Ascending aorta (tissue), 2 donors: ENCODE results near the gene ANAPC13. TPM values are rescaled to one million over a fixed set of nuclear protein-coding genes. Genes with fewer than 3 reads are reported as not detected.
A peak's percentile ranks its signal among the peaks of the same experiment; 100 is the strongest.

Experiments
- DNase-seq, 2 donors: peaks; one replicate each; pipeline ENCODE4 v3.0.0-alpha.2; 2019; ENCODE audit warnings: low spot score in 2 of 2
- H3K27ac ChIP-seq, 2 donors: fragments of 200-600 bp; sonication (generic); one replicate each; pipeline ENCODE4 v1.5.1; 2016 to 2017; ENCODE audit warnings: mild to moderate bottlenecking in 1 of 2
- H3K27me3 ChIP-seq: fragments of 200-600 bp; sonication (generic); one replicate; pipeline ENCODE4 v1.5.1; 2017
- H3K36me3 ChIP-seq, 2 donors: fragments of 200-600 bp; sonication (generic); one replicate each; pipeline ENCODE4 v1.5.1; 2016
- H3K4me1 ChIP-seq, 2 donors: fragments of 200-600 bp; sonication (generic); one replicate each; pipeline ENCODE4 v1.5.1; 2016 to 2017; ENCODE audit warnings: mild to moderate bottlenecking in 1 of 2
- H3K4me3 ChIP-seq, 2 donors: fragments of 200-600 bp; sonication (generic); one replicate each; pipeline ENCODE4 v1.5.1; 2016 to 2017; ENCODE audit warnings: mild to moderate bottlenecking in 1 of 2
- H3K9me3 ChIP-seq, 2 donors: fragments of 200-600 bp; sonication (generic); one replicate each; pipeline ENCODE4 v1.5.1; 2016
- intact Hi-C: fragments of 100-400 bp; cut with DNase I; formaldehyde crosslinking; loops from one replicate; pipeline ENCODE4 v1.15.1; 2023
- total RNA-seq: library from RNA; depleted of rRNA; stranded (reverse); fragments of >200 nt; gene quantifications from one replicate; pipeline ENCODE4 v1.1.0, GENCODE V29; 2016
- TF ChIP-seq, protein P1 (sequence below), 3 experiments: fragments of 200-600 bp in 2 of 3; fragments of 450-650 bp in 1 of 3; sonication (generic) in 2 of 3; IDR thresholded peaks; one replicate each; pipeline ENCODE4 v1.5.1; 2016 to 2019; ENCODE audit warnings: antibody characterized with exemption in 3 of 3, mild to moderate bottlenecking in 1 of 3, moderate library complexity in 1 of 3

The ANAPC13 gene
- total RNA-seq, 1 donor from 2014 or later: 17.0 TPM

DNA sequence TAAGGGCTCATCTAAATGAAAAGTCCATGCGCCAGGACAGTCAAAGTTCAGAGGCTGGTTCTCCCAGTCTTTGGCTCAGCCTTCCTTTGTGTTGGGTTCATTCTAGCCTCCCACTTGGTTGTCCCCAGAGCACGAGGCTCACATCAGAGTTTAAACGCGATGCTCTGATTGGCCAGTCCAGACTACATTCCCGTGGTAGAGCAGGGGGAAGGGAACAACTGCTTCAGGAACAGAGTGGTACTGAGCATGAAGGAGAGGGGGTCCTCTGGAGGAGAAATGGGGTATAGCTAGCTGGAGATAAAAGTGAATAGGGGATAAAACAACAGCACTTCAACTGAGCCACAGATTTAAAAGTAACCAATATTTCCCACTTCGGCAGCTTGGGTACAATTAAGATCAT, 32.2 kb downstream of the ANAPC13 start:
- intact Hi-C loops: no loop called here
- H3K4me3 ChIP-seq: no peak overlapping the region
- H3K36me3 ChIP-seq: no peaks in the 10 kb centered on the region
- H3K4me1 ChIP-seq: no peaks in the 10 kb centered on the region
- DNase-seq: no peak
- no peak overlapping the region for H3K27ac ChIP-seq
- no peaks in the 10 kb centered on the region for H3K9me3 ChIP-seq
- no peaks in the 10 kb centered on the region for H3K27me3 ChIP-seq
- TF ChIP-seq, protein P1, sequence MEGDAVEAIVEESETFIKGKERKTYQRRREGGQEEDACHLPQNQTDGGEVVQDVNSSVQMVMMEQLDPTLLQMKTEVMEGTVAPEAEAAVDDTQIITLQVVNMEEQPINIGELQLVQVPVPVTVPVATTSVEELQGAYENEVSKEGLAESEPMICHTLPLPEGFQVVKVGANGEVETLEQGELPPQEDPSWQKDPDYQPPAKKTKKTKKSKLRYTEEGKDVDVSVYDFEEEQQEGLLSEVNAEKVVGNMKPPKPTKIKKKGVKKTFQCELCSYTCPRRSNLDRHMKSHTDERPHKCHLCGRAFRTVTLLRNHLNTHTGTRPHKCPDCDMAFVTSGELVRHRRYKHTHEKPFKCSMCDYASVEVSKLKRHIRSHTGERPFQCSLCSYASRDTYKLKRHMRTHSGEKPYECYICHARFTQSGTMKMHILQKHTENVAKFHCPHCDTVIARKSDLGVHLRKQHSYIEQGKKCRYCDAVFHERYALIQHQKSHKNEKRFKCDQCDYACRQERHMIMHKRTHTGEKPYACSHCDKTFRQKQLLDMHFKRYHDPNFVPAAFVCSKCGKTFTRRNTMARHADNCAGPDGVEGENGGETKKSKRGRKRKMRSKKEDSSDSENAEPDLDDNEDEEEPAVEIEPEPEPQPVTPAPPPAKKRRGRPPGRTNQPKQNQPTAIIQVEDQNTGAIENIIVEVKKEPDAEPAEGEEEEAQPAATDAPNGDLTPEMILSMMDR (IDR thresholded peaks at IDR 0.05): no peak

DNA sequence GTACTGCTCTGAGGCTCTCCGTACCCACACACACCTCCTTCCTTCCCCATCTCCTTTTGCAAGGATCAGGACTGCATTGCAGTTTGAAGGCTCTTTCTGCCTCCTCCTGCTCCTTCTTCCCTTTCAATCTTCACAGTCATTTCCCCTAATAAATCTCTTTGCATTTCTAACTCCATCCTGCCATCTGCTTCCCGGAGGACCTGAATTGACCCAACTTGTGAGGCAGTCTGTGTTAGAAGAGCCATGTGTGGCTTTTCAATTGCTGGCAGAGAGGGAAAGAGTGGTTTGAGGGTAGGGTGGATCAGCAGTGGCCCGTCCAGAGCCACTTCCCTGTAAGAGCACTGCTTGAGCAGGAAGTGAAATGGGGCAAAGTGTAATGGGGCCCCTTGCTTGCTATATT, 35.8 kb downstream of the ANAPC13 start:
- no peak overlapping the region for H3K27ac ChIP-seq
- H3K27me3 ChIP-seq: no peaks in the 10 kb centered on the region
- H3K4me1 ChIP-seq: peaks cover 0 to 13% of the 10 kb centered on the region in 2 donors
- H3K36me3 ChIP-seq: no peaks in the 10 kb centered on the region
- intact Hi-C loops: no loop called here
- DNase-seq: no peak
- H3K9me3 ChIP-seq: no peaks in the 10 kb centered on the region
- no peak overlapping the region for H3K4me3 ChIP-seq
- TF ChIP-seq, protein P1 (IDR thresholded peaks at IDR 0.05): no peak

DNA sequence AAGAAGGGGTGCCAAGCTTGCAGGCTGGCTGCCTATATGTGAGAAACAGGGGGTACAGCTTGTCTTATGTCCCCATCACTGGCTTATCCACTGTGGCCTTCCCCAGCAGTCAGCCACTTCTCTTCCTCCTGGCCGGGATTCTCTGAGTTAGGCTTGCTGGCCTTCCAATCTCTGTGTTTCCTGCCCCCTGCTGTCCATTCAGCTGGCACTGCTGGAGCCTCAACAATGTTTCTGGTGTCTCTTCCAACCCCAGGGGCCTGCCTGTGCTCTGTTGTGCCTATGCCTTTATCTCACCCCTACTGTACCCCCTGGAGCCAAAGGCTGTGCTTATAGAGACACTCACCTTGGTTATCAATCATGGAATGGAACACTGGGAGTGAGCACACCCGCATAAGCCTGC, 36.5 kb downstream of the ANAPC13 start:
- H3K4me3 ChIP-seq: no peak overlapping the region
- TF ChIP-seq, protein P1 (IDR thresholded peaks at IDR 0.05): peak in 2 of 3 experiments; percentile 27 to 51
- H3K4me1 ChIP-seq: peaks cover 0 to 13% of the 10 kb centered on the region in 2 donors
- no peaks in the 10 kb centered on the region for H3K9me3 ChIP-seq
- DNase-seq: no peak
- no peaks in the 10 kb centered on the region for H3K36me3 ChIP-seq
- H3K27ac ChIP-seq: no peak overlapping the region
- H3K27me3 ChIP-seq: no peaks in the 10 kb centered on the region
- intact Hi-C loops: no loop called here

DNA sequence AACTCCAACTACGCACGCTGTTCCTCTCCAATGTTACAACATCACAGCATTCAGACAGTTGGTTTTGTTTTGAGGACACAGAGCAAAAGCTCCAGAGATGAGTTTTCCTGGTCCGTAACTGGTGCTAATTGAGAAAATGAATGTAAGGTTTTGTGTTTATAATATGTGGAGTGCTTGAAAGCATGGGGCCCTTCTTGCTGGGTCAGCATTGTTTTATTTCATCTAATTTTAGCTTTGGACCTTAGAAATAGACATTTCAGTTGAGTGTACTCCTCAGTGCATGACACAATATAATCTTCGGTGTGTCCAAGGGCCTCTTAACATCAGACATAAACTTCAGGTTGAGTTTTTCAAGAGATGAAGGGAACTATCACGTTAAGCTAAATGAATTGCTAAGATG, 37.1 kb downstream of the ANAPC13 start:
- no peaks in the 10 kb centered on the region for H3K9me3 ChIP-seq
- H3K27ac ChIP-seq: no peak overlapping the region
- peaks cover 0 to 13% of the 10 kb centered on the region in 2 donors for H3K4me1 ChIP-seq
- no peak for DNase-seq
- TF ChIP-seq, protein P1 (IDR thresholded peaks at IDR 0.05): no peak
- intact Hi-C loops: no loop called here
- no peaks in the 10 kb centered on the region for H3K27me3 ChIP-seq
- no peaks in the 10 kb centered on the region for H3K36me3 ChIP-seq
- H3K4me3 ChIP-seq: no peak overlapping the region

DNA sequence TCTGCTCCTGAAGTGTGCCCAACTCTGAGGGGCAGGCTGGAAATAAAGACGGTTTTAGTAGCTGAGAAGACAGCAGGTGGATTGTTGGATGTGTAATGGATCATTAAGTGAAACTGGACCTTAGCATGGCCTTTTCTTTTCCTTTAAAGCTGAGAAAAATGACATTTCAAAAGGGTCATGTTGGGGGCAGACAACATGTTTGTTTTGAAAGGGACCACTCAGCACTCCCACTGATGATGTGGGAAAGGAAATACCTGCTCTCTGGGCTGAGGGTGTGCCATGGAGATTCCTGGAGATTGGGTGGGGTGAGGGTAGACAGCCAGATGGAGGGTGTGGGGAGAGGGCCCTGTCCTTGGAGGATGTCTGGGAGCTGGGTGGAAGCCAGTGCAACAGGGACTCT, 38.4 kb downstream of the ANAPC13 start:
- TF ChIP-seq, protein P1 (IDR thresholded peaks at IDR 0.05): no peak
- no peak for DNase-seq
- Histone ChIP-seq H3K4me1 (peaks cover 0 to 13% of the 10 kb centered on the region in 2 donors), H3K9me3 (no peaks in the 10 kb centered on the region), H3K4me3 (no peak overlapping the region), H3K27me3 (no peaks in the 10 kb centered on the region), H3K27ac (no peak overlapping the region), H3K36me3 (no peaks in the 10 kb centered on the region)
- intact Hi-C loops: no loop called here

DNA sequence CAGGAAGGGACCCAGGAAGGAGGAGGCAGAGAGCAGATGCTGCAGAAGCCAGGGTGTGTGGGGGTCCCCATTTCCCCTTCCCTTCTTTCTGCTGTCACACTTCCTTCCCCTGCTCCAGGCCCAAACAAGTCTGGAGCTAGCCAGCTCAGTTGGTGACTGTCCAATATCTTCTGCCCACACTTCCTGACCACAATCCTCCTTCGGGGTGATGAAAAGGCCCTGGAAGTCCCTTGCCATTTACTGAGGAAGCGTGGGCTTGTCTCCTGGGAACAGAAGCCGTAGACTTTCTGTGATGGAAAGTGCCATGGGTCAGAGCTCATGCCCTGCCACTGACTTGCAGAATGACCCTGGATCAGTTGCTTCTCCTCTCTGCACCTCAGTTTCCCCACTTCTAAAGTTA, 39.0 kb downstream of the ANAPC13 start:
- no peak for DNase-seq
- Histone ChIP-seq H3K4me1 (peaks cover 0 to 13% of the 10 kb centered on the region in 2 donors), H3K27ac (peak overlapping the region in 1 of 2 donors; percentile 21), H3K36me3 (no peaks in the 10 kb centered on the region), H3K4me3 (no peak overlapping the region), H3K27me3 (no peaks in the 10 kb centered on the region), H3K9me3 (no peaks in the 10 kb centered on the region)
- TF ChIP-seq, protein P1 (IDR thresholded peaks at IDR 0.05): no peak
- intact Hi-C loops: no loop called here
